MCF 10A (cell line): ENCODE measurements around the gene STK10. TPM values are rescaled to one million over a fixed set of nuclear protein-coding genes. Genes with fewer than 3 reads are reported as not detected.

ENCODE experiments used
- BruUV-seq: library from RNA; stranded (reverse); fragments of 400-500 nt; replicated peaks from 2 replicates; lab custom pipeline; 2021; lab: Mats Ljungman, UMichigan
- CTCF ChIA-PET: fragments of 300-600 bp; sonication (Branson Sonifier 250); formaldehyde crosslinking; extraction: SDS; loops from one replicate; lab custom pipeline; 2021; ENCODE audit warnings: antibody characterized with exemption, inconsistent platforms; lab: Yijun Ruan, JAX
- POLR2A ChIA-PET: fragments of 300-600, 350-650 bp; sonication (Branson Sonifier 250); formaldehyde crosslinking; extraction: SDS; loops from one replicate; lab custom pipeline; 2020; ENCODE audit warnings: antibody characterized with exemption, inconsistent platforms; lab: Yijun Ruan, JAX
- DNase-seq: peaks from one replicate; pipeline ENCODE4 v3.0.0-alpha.2; 2018; ENCODE audit not compliant: unreplicated experiment
- H3K27ac Mint-ChIP-seq: one replicate; pipeline ENCODE4 v1.8.0; 2022; ENCODE audit warnings: mild to moderate bottlenecking, low read depth, mixed read lengths; ENCODE audit not compliant: unreplicated experiment
- H3K27me3 Mint-ChIP-seq: one replicate; pipeline ENCODE4 v1.8.0; 2022; ENCODE audit warnings: mixed read lengths; ENCODE audit not compliant: insufficient read depth, unreplicated experiment
- H3K36me3 Mint-ChIP-seq: one replicate; pipeline ENCODE4 v1.8.0; 2022; ENCODE audit warnings: mild to moderate bottlenecking, moderate library complexity, mixed read lengths; ENCODE audit not compliant: insufficient read depth, unreplicated experiment
- H3K4me1 Mint-ChIP-seq: one replicate; pipeline ENCODE4 v1.8.0; 2022; ENCODE audit warnings: mixed read lengths; ENCODE audit not compliant: insufficient read depth, unreplicated experiment
- H3K4me3 Mint-ChIP-seq: one replicate; pipeline ENCODE4 v1.8.0; 2022; ENCODE audit warnings: mild to moderate bottlenecking, moderate library complexity, mixed read lengths; ENCODE audit not compliant: unreplicated experiment
- H3K9me3 Mint-ChIP-seq: one replicate; pipeline ENCODE4 v1.8.0; 2022; ENCODE audit warnings: mixed read lengths; ENCODE audit not compliant: unreplicated experiment
- CTCF ChIP-seq: fragments of 200-600 bp; IDR thresholded peaks from one replicate; pipeline ENCODE4 v1.8.0; 2022; ENCODE audit warnings: antibody characterized with exemption, mild to moderate bottlenecking; ENCODE audit not compliant: unreplicated experiment
- intact Hi-C: fragments of 100-400 bp; cut with micrococcal nuclease; formaldehyde crosslinking; loops from 2 replicates; pipeline ENCODE4 v1.14.1; 2022
- total RNA-seq: library from RNA; stranded (reverse); gene quantifications from 2 replicates; pipeline ENCODE4 v1.2.3, GENCODE V29; 2022

The STK10 gene
- total RNA-seq, 1 experiment from 2014 or later: 46.5 TPM

- Mint-ChIP-seq H3K4me3 (peak overlapping the region; percentile 90), H3K4me1 (peaks cover 42% of the 10 kb centered on the region), H3K9me3 (no peaks in the 10 kb centered on the region), H3K36me3 (peaks cover under 1% of the 10 kb centered on the region), H3K27ac (peak overlapping the region; percentile 95), H3K27me3 (no peaks in the 10 kb centered on the region)
- intact Hi-C loops: loop anchor here (2.0 to 10.0 kb wide), 3 partner anchors 33 to 593 kb away; partner anchors contain the start of gene FGF18
- POLR2A ChIA-PET: interaction anchor here (0.6 to 5.7 kb wide), 48 partner anchors 8 to 619 kb away, joined by 3 to 55 read pairs (median 4); partner anchors contain the start of genes NPM1, STK10 and UBTD2
- DNase-seq: no peak
- CTCF ChIA-PET: interaction anchor here (0.6 to 12.7 kb wide), 26 partner anchors 9 to 1251 kb away, joined by 3 to 153 read pairs (median 5); partner anchors contain the start of genes FGF18 and STK10
- BruUV-seq: TSS peak; percentile 85
- TF ChIP-seq CTCF: no peak
Observed at GRCh38 chr5:172007175-172008110, 180.6 kb downstream of the STK10 start.

GRCh38 chr5:172006321-172007174 is 181.5 kb downstream of the STK10 start, which contains the start of gene FBXW11:
FBXW11 (minus strand) TSS chr5:172006638; CDS start chr5:172006502, 136 bp downstream.
- peak; percentile 99 for DNase-seq
- H3K27me3 Mint-ChIP-seq: no peaks in the 10 kb centered on the region
- BruUV-seq: no TSS peak
- intact Hi-C loops: loop anchor here (1.0 to 10.0 kb wide), 4 partner anchors 94 to 592 kb away; partner anchors contain the start of genes FGF18 and STK10
- H3K36me3 Mint-ChIP-seq: peaks cover 9% of the 10 kb centered on the region
- H3K4me3 Mint-ChIP-seq: peak within 1 kb of the TSS; percentile 90
- no peaks in the 10 kb centered on the region for H3K9me3 Mint-ChIP-seq
- ChIA-PET POLR2A (interaction anchor here (0.7 to 5.7 kb wide), 51 partner anchors 9 to 1051 kb away, joined by 3 to 55 read pairs (median 4); partner anchors contain the start of genes NPM1, STK10 and UBTD2), CTCF (interaction anchor here (0.6 to 12.7 kb wide), 24 partner anchors 10 to 640 kb away, joined by 3 to 153 read pairs (median 5); partner anchors contain the start of gene STK10)
- peak within 1 kb of the TSS; percentile 95 for H3K27ac Mint-ChIP-seq
- H3K4me1 Mint-ChIP-seq: peaks cover 51% of the 10 kb centered on the region
- TF ChIP-seq CTCF: no peak

GRCh38 chr5:172005708-172006320 is 182.2 kb downstream of the STK10 start:
- Mint-ChIP-seq H3K36me3 (peaks cover 14% of the 10 kb centered on the region), H3K4me3 (peak overlapping the region; percentile 90), H3K4me1 (peaks cover 59% of the 10 kb centered on the region), H3K27ac (peak overlapping the region; percentile 95), H3K9me3 (no peaks in the 10 kb centered on the region), H3K27me3 (no peaks in the 10 kb centered on the region)
- intact Hi-C loops: loop anchor here (1.0 to 10.0 kb wide), 4 partner anchors 94 to 591 kb away; partner anchors contain the start of genes FGF18 and STK10
- ChIA-PET POLR2A (interaction anchor here (0.7 to 5.7 kb wide), 35 partner anchors 9 to 1051 kb away, joined by 3 to 55 read pairs (median 6); partner anchors contain the start of genes NPM1, STK10 and UBTD2), CTCF (interaction anchor here (0.7 to 12.7 kb wide), 16 partner anchors 17 to 641 kb away, joined by 3 to 153 read pairs (median 6); partner anchors contain the start of gene STK10)
- no peak for TF ChIP-seq CTCF
- DNase-seq: peak; percentile 45
- no TSS peak for BruUV-seq
